Neural cell (in vitro differentiated cells): Measurements from ENCODE around the gene METTL8.

Experiments
- EP300 ChIP-seq: fragments of 450-650 bp; conservative IDR thresholded peaks from 2 replicates; pipeline ENCODE4 v1.6.1; 2014; ENCODE audit warnings: antibody characterized with exemption, mild to moderate bottlenecking, moderate library complexity; ENCODE audit not compliant: poor library complexity, severe bottlenecking
- EZH2 ChIP-seq: fragments of 200-600, 300-800 bp; shearing (Covaris generic), sonication (generic); IDR thresholded peaks from 2 replicates; pipeline ENCODE4 v1.6.1; 2014; ENCODE audit warnings: antibody characterized with exemption, low read length, borderline replicate concordance, mild to moderate bottlenecking; ENCODE audit not compliant: insufficient read depth, poor library complexity, severe bottlenecking
- MXI1 ChIP-seq: fragments of 450-650 bp; conservative IDR thresholded peaks from 2 replicates; pipeline ENCODE4 v1.6.1; 2014; ENCODE audit warnings: antibody characterized with exemption, mild to moderate bottlenecking; ENCODE audit not compliant: poor library complexity, severe bottlenecking
- POLR2AphosphoS5 ChIP-seq: IDR thresholded peaks from 2 replicates; pipeline ENCODE4 v1.6.1; 2012
- RAD21 ChIP-seq: fragments of 450-650 bp; conservative IDR thresholded peaks from 2 replicates; pipeline ENCODE4 v1.6.1; 2014; ENCODE audit warnings: antibody characterized with exemption, mild to moderate bottlenecking, moderate library complexity
- TAF1 ChIP-seq: IDR thresholded peaks from 2 replicates; pipeline ENCODE4 v1.6.1; 2012; ENCODE audit warnings: low read depth
- TF ChIP-seq, protein P1 (sequence below): fragments of 450-650 bp; IDR thresholded peaks from 2 replicates; pipeline ENCODE4 v1.5.1; 2014; ENCODE audit warnings: antibody characterized with exemption, mild to moderate bottlenecking, moderate library complexity; ENCODE audit not compliant: poor library complexity, severe bottlenecking
- TF ChIP-seq, protein P2 (sequence below): IDR thresholded peaks from 2 replicates; pipeline ENCODE4 v1.6.1; 2012; ENCODE audit warnings: borderline replicate concordance

DNA sequence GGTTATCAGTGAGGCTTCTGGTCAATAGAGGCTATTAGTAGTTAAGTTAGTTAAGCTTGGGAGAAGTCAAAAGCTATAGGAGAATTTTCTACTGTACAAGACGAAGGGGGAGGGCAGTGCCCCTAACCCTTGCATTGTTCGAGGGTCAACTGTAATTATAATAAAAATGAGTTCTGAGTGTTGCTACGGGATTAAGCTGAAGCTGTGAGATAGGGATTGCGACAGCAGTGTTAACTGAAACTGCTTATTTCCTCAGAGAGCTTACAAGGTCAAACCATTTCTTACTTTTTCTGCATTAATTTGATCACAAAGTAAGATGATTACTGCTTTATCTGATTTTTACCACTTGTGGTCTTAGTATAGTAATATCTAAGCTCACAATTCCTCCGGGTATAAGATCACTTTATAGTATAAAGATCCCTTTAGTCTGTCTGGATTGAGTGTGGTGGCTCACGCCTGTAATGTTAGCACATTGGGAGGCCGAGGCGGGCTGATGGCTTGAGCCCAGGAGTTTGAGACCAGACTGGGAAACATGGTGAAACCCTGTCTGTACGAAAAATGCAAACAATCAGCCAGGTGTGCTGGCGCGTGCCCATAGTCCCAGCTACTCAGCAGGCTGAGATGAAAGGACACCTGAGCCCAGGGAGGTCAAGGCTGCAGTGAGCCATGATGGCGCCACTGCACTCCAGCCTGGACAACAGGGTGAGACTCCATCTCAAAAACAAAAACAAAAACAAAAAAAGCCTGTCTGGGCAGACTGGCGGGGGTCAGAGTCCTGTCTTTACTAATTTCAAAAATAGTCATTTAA lies 153.6 kb downstream of the METTL8 start:
- TF ChIP-seq, protein P1, sequence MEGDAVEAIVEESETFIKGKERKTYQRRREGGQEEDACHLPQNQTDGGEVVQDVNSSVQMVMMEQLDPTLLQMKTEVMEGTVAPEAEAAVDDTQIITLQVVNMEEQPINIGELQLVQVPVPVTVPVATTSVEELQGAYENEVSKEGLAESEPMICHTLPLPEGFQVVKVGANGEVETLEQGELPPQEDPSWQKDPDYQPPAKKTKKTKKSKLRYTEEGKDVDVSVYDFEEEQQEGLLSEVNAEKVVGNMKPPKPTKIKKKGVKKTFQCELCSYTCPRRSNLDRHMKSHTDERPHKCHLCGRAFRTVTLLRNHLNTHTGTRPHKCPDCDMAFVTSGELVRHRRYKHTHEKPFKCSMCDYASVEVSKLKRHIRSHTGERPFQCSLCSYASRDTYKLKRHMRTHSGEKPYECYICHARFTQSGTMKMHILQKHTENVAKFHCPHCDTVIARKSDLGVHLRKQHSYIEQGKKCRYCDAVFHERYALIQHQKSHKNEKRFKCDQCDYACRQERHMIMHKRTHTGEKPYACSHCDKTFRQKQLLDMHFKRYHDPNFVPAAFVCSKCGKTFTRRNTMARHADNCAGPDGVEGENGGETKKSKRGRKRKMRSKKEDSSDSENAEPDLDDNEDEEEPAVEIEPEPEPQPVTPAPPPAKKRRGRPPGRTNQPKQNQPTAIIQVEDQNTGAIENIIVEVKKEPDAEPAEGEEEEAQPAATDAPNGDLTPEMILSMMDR, result no peak
- TF ChIP-seq EP300 (no peak), RAD21 (no peak), POLR2AphosphoS5 (no peak), MXI1 (no peak), EZH2 (no peak), TAF1 (no peak)
- TF ChIP-seq, protein P2, sequence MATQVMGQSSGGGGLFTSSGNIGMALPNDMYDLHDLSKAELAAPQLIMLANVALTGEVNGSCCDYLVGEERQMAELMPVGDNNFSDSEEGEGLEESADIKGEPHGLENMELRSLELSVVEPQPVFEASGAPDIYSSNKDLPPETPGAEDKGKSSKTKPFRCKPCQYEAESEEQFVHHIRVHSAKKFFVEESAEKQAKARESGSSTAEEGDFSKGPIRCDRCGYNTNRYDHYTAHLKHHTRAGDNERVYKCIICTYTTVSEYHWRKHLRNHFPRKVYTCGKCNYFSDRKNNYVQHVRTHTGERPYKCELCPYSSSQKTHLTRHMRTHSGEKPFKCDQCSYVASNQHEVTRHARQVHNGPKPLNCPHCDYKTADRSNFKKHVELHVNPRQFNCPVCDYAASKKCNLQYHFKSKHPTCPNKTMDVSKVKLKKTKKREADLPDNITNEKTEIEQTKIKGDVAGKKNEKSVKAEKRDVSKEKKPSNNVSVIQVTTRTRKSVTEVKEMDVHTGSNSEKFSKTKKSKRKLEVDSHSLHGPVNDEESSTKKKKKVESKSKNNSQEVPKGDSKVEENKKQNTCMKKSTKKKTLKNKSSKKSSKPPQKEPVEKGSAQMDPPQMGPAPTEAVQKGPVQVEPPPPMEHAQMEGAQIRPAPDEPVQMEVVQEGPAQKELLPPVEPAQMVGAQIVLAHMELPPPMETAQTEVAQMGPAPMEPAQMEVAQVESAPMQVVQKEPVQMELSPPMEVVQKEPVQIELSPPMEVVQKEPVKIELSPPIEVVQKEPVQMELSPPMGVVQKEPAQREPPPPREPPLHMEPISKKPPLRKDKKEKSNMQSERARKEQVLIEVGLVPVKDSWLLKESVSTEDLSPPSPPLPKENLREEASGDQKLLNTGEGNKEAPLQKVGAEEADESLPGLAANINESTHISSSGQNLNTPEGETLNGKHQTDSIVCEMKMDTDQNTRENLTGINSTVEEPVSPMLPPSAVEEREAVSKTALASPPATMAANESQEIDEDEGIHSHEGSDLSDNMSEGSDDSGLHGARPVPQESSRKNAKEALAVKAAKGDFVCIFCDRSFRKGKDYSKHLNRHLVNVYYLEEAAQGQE, result no peak
